GM18526 (cell line): ENCODE measurements around the gene CDC37L1.

Experiments
- POLR2A ChIP-seq: IDR thresholded peaks from 3 replicates; pipeline ENCODE4 v1.6.1; 2011; ENCODE audit not compliant: insufficient read length; ENCODE audit errors: extremely low read depth

CDC37L1 gene

GRCh38 chr9:4750023-4750673 lies 70.8 kb downstream of the CDC37L1 start:
- no peak for TF ChIP-seq POLR2A

DNA sequence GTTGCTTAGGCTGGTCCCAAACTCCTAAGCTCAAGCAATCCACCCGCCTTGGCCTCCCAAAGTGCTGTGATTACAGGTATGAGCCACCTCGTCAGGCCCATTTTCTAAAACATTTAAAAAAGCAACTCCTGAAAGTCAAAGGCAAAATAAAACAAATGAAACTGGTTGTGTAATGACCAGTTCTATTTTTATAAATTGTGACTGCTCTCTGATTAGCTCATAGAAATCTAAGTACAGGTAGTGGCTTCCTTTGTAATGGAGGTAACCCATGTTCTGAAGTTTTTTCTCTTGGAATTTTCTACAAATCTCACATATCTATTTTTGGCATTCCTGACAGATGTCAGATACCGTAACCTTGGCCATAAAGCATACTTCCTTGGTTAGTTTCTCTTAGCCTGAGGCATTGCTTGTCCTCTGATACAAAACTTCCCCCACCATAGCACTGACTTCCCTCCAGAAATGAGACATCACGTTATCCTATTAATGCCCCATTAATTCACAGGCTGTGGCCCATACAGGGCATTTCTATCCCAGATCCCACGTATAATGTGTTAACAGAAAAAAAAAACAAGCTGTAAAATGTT lies 75.7 kb downstream of the CDC37L1 start:
- no peak for TF ChIP-seq POLR2A

DNA sequence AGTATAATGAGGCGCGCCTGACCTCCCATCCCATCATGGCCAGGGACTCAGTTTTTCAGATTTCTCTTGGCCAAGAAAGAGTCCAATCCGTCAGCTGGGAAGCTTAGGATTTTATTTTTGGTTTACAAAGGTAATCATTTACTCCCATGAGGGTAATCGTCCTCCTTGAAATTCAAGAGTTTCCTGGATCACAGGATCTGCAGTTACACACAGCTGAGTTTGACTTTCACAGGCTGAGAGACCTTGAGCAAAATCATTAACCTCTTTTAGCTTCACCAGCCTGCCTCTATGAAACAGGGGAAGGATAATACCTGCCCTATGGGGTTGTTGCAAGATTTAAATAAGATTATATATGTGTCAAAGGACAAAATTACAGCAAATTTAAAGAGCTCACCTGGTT lies 77.1 kb downstream of the CDC37L1 start:
- TF ChIP-seq POLR2A: no peak
